Choroid plexus epithelial cell (primary cell): ENCODE results near the gene SLC22A23.
"Not testable (repeated sequence)": the region's sequence is repeated elsewhere in the genome, so short reads cannot be mapped to it uniquely, and the experiment has no call there.

ENCODE experiments used
- DNase-seq: peaks from one replicate; pipeline ENCODE4 v3.0.0-alpha.2; 2010; ENCODE audit warnings: low read depth
- H3K4me3 ChIP-seq: 2 replicates; pipeline ENCODE4 v1.5.1; 2011; ENCODE audit warnings: low read depth, mild to moderate bottlenecking, control low read depth, low read length, moderate library complexity
- TF ChIP-seq, protein P1 (sequence below): conservative IDR thresholded peaks from 2 replicates; pipeline ENCODE4 v1.5.1; 2011; ENCODE audit warnings: low read depth, mild to moderate bottlenecking, control low read depth, inconsistent platforms, low read length, moderate library complexity

The SLC22A23 gene

DNA sequence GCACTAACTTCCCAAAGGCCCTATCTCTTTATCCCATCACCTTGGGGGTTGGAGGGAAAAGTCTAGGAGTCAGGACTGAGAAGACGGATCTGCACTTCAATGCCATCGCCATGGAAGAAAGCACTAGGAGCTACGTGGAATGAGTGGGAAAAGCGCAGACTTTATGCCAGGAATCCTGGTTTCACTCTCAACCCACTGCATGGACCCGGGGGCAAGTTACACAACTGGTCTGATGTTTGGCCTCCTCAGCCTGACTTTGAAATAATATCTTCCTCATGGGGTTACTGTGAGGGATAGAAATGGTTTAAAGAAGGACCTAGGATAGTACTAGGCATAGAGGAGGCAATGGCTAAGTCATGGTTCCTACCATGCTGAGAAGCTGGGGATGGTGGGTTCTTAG lies 211.6 kb downstream of the SLC22A23 start:
- DNase-seq, result no peak
- H3K4me3 ChIP-seq, result no peak overlapping the region
- TF ChIP-seq, protein P1, sequence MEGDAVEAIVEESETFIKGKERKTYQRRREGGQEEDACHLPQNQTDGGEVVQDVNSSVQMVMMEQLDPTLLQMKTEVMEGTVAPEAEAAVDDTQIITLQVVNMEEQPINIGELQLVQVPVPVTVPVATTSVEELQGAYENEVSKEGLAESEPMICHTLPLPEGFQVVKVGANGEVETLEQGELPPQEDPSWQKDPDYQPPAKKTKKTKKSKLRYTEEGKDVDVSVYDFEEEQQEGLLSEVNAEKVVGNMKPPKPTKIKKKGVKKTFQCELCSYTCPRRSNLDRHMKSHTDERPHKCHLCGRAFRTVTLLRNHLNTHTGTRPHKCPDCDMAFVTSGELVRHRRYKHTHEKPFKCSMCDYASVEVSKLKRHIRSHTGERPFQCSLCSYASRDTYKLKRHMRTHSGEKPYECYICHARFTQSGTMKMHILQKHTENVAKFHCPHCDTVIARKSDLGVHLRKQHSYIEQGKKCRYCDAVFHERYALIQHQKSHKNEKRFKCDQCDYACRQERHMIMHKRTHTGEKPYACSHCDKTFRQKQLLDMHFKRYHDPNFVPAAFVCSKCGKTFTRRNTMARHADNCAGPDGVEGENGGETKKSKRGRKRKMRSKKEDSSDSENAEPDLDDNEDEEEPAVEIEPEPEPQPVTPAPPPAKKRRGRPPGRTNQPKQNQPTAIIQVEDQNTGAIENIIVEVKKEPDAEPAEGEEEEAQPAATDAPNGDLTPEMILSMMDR, result no peak

DNA sequence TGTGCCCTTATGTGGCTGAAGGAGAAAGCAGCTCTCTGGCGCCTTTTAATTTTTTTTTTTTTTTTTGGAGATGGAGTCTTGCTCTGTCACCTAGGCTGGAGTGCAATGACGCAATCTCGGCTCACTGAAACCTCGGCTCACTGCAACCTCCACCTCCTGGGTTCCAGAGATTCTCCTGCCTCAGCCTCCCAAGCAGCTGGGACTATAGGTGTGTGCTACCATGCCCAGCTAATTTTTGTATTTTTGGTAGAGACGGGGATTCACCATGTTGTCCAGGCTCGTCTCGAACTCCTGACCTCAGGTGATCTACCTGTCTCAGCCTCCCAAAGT lies 212.1 kb downstream of the SLC22A23 start:
- DNase-seq, H3K4me3 ChIP-seq: not testable (repeated sequence)

DNA sequence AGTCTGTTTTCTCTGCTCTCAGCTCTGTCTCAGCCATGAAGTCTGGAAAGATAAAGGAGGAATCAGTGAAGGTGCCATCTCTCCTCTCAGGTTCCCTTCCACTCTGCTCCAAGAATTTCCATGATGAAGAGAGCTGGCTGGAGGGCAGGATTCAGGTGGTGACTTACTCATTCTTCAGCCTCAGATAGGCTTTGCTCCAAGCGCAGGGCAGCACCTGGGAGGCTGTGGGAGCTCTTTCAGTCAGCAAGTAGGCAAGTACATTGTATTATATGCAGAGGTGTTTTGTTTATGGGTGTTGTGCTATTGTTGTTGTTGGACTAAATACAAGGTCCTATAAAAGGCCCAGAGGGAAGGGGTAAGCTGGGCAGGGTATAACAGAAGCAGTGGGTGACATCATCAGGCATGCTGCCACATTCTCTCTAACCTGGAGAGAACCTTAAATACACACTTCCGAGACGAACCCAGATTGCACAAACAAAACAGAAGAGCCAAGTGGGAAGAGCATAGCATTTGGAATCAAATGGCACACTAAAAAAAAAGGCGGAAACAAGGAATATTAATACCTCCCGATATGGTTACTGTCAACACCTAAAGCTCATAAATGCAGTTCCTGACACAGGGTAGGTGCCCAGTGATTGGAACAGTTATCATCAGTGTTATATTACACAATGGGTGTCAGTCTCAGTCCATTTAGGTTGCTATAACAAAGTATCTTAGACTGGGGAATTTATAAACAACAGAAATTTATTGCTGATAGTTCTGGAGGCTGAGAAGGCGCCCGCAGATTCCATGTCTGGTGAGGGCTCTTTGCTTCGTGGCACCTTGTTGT lies 212.6 kb downstream of the SLC22A23 start:
- no peak for DNase-seq
- TF ChIP-seq, protein P1, result no peak
- H3K4me3 ChIP-seq, result no peak overlapping the region

DNA sequence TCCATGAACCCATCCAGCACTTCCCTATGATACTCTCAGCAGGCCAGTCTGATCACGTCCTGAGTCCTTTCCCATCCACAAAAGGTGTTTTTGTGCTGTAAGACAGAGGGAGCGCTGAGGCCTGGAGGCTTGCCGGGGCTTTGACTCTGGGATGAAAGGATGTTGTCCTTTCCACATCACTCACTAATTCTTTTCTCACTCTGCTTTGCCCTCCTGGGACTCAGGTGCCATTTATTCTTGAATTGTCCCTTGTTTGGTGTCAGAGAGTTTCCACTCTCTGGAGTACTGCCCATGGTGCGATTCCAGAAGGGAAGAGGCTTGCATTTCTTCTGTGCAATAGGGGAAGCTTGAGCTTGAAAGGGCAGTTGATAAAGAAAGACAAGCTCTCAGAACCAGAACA lies 214.1 kb downstream of the SLC22A23 start:
- H3K4me3 ChIP-seq, result no peak overlapping the region
- TF ChIP-seq, protein P1, result no peak
- no peak for DNase-seq

DNA sequence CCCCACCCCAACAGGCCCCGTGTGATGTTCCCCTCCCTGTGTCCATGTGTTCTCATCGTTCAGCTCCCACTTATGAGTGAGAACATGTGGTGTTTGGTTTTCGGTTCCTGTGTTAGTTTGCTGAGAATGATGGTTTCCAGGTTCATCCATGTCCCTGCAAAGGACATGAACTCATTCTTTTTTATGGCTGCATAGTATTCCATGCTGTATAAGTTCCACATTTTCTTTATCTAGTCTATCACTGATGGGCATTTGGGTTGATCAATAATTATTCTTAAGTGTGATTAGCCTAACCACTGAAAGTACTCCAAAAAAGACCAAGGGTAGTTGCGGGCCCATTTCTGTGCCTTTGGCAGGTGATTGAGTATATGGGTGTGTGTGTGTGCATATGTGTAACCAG lies 215.1 kb downstream of the SLC22A23 start:
- DNase-seq, H3K4me3 ChIP-seq: not testable (repeated sequence)

DNA sequence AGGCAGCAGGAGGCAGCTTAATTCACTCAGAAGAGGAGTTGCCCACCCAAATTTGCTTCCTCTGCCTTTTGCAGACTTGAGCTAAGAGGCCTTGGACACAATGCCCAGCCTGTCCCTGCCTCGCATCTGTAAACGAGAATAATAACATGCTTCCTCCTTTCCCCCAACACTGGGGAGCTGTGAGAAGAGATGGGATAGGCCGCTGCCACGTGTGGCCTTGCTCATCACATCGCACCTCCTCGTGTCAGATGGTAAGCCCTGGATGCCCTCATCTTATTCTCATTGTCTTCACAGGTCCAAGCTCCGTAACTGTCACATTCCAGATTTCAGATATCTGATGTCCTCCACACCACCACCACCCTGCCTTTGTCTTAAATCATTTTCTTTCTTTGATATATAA lies 216.3 kb downstream of the SLC22A23 start:
- TF ChIP-seq, protein P1, result no peak
- DNase-seq, result no peak
- no peak overlapping the region for H3K4me3 ChIP-seq

DNA sequence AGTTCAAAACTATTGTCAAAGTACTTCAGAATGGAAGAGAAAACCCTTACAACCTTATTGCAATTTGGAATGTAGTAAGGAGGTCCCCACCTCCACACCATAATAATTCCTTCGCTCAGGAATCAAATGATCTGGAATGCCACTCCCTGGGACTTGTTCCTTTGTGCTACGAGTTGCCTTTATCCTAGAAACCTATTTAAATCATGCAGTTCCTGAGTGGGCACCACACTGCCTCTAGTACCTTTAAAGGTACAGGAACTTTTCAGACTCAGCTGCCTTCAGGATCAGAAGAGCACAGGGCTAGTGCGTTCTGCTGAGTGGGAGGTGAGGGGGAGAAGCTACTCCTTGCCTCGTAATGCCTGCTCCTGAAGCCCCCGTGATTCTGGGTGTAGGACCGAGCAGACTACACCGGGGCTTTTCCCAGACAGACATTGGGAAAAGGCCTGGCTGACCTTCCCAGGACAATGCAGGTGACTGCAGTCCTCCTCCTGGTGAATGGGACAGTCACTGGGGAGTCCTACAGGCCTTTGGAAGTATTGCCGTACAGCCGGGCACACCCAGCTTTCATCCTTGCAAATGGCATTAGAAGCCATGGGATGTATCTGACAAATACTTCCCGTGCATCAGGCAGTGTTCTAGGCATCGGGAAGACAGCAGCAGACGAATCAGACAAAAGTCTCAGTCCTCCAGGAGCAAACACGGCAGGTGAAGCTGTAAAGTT lies 217.6 kb downstream of the SLC22A23 start:
- H3K4me3 ChIP-seq, result no peak overlapping the region
- no peak for DNase-seq
- TF ChIP-seq, protein P1, result peak; percentile 18
